GM19455 (cell line): Measurements from ENCODE around the gene METRN.
"Not testable (repeated sequence)": the region's sequence is repeated elsewhere in the genome, so short reads cannot be mapped to it uniquely, and the experiment has no call there.

ENCODE experiments used
- ATAC-seq: cut with Tn5 transposase; IDR thresholded peaks from one replicate; pipeline ENCODE4 v1.9.1; 2021; ENCODE audit not compliant: unreplicated experiment

Gene METRN

GRCh38 chr16:691242-691641, 23.7 kb upstream of the METRN start:
- not testable (repeated sequence) for ATAC-seq

GRCh38 chr16:692356-693108, 22.4 kb upstream of the METRN start:
- ATAC-seq: no peak

- no peak for ATAC-seq
Measured at GRCh38 chr16:693364-693763, 21.6 kb upstream of the METRN start.

- no peak for ATAC-seq
Measured at GRCh38 chr16:693766-694165, 21.2 kb upstream of the METRN start.

- no peak for ATAC-seq
Measured at GRCh38 chr16:694187-694862, 20.6 kb upstream of the METRN start.

- ATAC-seq: no peak
Measured at GRCh38 chr16:694863-695354, 20.0 kb upstream of the METRN start.

GRCh38 chr16:695355-696089, 19.4 kb upstream of the METRN start:
- no peak for ATAC-seq

GRCh38 chr16:698911-699671, 15.8 kb upstream of the METRN start:
- no peak for ATAC-seq

GRCh38 chr16:700684-701584, 14.0 kb upstream of the METRN start:
- ATAC-seq: no peak

GRCh38 chr16:702341-702740, 12.6 kb upstream of the METRN start:
- no peak for ATAC-seq

GRCh38 chr16:703406-703805, 11.5 kb upstream of the METRN start:
- no peak for ATAC-seq

- no peak for ATAC-seq
Measured at GRCh38 chr16:704047-704446, 10.9 kb upstream of the METRN start.

- ATAC-seq: no peak
Measured at GRCh38 chr16:704552-705380, 10.2 kb upstream of the METRN start.

GRCh38 chr16:705431-706188, 9.3 kb upstream of the METRN start, which contains the start of gene FBXL16:
FBXL16 (minus strand) TSS chr16:705801; CDS start chr16:697405, 8,396 bp downstream.
- no peak for ATAC-seq

GRCh38 chr16:706189-707061, 8.5 kb upstream of the METRN start:
- no peak for ATAC-seq

GRCh38 chr16:707062-707538, 7.8 kb upstream of the METRN start:
- ATAC-seq: no peak

GRCh38 chr16:708019-708418, 6.9 kb upstream of the METRN start:
- ATAC-seq: no peak
